HG03469 (cell line): ENCODE data around the gene BCAS4.
A peak's percentile ranks its signal among the peaks of the same experiment; 100 is the strongest.
"Not testable (repeated sequence)": the region's sequence is repeated elsewhere in the genome, so short reads cannot be mapped to it uniquely, and the experiment has no call there.

ENCODE experiments used
- ATAC-seq: cut with Tn5 transposase; IDR thresholded peaks from one replicate; pipeline ENCODE4 v1.9.1; 2021; ENCODE audit warnings: mild to moderate bottlenecking, moderate library complexity, moderate number of reproducible peaks; ENCODE audit not compliant: unreplicated experiment

Gene BCAS4

DNA sequence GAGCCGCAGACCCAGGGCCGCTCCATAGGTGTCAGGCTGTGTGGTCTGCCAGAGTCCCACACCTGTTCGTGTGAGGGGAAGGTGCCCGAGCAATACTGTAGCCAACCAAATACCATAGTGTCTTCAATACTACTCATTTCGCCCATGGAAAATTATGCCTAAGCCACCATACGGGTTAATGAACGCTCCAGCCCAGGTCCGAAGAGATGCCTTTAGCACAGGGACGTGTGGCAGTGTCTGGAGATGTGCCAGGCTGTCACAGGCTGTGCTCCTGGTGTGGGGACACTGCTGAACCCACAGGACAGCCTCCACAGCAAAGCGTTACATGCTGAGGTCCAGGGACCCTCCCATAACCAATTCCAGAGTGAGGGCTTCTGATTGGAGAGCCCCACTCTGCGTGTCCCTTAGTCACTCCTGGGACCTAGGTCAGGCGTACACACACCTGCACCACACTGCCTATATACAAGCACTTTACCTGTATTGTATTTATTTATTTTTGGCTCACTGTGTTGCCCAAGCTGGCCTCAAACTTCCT lies 25.2 kb upstream of the BCAS4 start:
- not testable (repeated sequence) for ATAC-seq

DNA sequence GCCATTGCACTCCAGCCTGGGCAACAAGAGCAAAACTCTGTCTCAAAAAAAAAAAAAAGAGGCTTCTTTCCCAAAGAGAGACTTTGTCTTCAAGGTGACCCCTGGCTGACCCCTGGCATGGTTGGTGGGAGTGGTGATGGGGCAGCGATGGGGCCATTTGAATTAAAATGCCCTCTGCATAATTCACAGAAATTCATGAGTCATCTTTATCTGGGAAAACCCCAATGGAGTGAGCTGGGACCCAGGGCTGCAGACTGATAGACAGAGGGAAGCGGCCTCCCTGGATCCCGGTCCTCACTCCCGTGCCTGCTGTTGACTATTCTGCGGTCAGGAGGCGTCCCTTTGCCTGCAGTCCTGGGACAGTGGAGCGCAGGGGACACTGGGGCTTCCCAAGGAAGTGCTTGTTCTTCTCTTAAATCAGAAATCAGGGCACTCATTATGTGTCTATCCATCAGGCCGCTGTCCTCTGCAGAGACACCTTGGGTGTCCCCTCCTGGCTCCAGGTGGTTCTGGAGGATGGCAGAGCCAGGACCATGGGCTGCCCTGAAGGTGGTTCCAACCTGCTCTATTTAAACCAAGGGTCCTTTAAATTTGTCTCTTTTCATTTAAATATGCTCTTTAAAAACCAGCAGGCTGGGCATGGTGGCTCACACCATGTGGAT lies 23.3 kb upstream of the BCAS4 start:
- ATAC-seq, result not testable (repeated sequence)

DNA sequence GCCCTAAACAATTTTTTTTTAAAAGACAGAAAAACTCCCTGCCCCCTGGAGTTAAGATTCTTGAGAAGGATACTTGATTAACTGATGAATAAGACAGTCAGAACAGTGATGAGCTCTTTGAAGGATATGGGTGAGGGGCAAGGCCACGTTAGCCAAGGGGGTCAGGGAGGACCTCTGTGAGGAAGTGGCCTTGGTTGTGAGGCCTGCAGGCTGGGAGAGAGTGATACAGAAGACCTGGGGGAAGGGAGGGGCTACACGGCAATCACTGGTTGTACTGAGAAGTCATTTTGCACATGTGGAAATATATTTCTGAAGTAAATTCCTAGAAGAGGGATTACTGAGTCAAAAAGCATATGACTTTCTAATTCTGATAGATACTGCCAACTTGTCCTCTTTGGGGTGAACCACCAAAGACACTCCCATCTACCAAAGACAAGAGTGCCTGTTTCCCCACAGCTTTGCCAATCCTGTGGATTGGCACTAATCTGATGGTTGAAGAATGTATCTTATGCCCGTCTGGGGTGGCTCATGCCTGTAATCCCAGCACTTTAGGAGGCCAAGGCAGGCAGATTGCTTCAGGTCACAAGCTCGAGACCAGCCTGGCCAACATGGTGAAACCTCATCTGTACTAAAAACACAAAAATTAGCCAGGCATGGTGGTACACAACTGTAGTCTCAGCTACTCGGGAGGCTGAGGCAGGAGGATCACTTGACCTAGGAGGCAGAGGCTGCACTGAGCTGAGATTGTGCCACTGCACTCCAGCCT lies 22.3 kb upstream of the BCAS4 start:
- no peak for ATAC-seq

DNA sequence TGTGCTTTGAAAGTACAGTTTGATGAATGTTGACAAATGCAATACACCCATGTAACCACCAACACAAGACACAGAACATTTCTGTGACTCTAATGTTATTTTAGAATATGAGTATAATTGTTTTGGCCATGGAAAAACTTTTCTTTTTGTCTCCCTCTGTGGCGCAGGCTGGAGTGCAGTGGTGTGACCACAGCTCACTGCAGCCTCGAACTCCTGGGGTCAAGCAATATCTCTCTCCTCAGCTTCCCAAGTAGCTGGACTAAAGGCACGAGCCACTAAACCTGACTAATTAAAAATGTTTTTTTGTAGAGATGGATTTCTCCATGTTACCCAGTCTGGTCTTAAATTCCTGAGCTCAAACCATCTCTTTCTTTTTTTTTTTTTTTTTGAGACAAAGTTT lies 20.3 kb upstream of the BCAS4 start:
- no peak for ATAC-seq

DNA sequence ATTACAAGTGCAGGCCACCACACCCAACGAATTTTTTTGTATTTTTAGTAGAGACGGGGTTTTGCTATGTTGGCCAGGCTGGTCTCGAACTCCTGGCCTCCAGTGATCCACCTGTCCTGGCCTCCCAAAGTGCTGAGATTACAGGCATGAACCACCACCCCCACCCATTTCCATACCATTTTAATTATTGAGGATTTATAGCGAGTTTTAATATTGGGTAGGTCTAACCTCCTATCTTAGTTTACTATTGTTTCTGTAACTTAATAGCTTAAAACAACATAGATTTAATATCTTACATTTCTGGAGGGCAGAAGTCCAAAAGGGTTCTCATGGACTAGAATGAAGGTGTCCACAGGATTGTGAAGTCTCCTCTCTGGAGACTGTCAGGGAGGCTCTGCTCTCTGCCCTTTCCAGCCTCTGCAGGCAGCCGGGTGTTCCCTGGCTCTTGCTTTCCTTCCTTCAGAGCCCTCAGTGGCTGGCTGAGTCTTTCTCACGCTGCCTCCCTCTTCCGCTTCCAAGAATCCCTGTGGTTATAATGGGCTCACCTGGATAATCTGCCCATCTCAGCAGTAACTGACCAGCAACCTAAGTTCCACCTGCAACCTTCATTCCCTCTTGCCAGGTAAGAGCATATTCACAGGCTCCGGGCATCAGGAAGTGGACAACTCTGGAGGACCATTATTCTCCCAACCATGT lies 18.6 kb upstream of the BCAS4 start:
- ATAC-seq, result no peak

DNA sequence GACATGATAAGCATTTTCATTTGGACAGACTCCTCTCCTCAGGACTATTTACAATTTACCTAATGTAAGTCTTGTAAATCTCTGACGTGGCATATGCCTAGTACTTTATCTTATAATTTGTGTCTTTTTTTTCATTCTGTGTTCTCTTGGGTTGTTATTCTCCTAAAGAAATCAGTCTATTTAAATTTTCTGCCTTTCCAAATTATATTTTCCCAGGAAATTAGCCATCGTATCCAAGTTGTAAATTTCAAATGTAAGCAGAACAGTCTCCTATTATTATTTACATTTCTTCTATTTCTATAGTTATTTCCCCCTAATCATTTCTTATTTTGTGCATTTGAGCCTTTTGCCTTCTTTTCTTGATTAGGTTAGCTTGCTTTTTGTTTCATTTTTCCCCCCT lies 17.5 kb upstream of the BCAS4 start:
- no peak for ATAC-seq

DNA sequence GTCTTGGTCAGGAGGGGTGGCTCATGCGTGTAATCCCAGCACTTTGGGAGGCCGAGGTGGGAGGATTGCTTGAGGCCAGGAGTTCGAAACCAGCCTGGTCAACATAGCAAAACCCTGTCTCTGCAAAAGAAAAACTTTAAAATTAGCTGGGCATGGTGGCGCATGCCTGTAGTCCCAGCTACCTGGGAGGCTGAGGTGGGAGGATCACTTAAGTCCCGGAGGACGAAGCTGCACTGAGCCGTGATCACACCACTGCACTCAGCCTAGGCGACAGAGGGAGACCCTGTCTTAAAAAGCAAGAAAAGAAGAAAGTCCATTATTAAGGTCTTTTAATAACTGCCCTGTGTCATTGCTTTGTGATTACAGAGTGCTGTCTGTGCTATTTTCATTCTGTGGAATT lies 15.9 kb upstream of the BCAS4 start:
- ATAC-seq, result not testable (repeated sequence)

DNA sequence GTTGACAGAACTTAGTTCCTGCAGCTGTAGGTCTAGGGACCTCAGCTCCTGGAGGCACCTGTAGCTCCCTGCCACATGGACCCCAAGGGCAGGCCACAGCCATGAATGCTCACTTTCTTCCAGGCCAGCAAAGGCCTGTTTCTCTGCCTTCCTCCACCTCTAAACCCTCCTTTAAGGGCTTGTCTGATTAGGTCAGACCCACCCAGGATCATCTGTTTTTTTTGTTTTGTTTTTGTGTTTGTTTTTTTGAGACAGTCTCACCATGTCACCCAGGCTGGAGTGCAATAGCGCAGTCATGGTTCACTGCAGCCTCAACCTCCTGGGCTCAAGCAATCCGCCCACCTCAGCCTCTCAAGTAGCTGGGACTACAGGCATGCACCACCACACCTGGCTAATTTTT lies 11.5 kb upstream of the BCAS4 start:
- no peak for ATAC-seq

DNA sequence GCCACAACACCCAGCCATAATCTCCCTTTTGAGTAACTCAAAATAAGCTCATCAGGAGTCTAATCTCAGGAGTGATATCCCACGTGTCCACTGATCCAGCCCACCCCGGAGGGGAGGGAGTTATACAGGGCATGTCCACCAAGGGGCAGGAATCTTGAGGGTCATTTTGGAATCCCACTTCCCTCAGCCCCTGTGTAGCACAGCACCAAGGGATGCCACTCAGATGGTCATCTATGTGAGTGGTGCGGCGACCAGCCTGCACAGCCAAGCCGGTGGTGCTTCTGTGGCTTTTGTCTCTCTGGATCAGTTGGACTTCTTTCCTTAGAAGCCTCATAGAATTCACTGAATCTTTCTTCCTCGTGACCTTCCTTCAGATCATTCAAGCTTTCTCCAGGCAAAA lies 11.0 kb upstream of the BCAS4 start:
- no peak for ATAC-seq

DNA sequence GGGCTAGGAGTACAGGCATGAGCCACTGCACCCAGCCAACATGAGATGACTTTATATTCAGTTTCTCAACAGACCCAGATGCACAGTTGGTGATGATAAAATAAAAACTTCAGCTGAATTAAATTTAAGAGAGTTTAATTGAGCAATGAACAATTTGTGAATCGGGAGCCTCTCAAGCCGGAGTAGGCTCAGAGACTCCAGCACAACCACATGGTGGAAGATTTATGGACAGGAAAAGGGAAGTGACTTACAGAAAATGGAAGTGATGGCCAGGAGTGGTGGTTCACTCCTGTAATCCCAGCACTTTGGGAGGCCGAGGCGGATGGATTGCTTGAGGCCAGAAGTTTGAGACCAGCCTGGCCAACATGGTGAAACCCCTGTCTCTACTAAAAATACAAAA lies 10.4 kb upstream of the BCAS4 start:
- no peak for ATAC-seq

DNA sequence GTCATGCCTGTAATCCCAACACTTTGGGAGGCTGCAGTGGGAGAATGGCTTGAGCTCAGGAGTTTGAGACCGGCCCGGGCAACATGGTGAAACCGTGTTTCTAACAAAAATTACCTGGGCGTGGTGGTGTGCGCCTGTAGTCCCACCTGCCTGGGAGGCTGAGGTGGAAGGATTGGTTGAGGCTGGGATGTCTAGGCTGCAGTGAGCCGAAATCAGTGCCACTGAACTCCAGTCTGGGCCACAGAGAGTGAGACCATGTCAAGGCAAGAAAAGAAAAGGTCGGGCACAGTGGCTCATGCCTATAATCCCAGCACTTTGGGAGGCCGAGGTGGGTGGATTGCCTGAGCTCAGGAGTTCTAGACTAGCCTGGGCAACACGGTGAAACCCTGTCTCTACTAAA lies 8.2 kb upstream of the BCAS4 start:
- no peak for ATAC-seq

DNA sequence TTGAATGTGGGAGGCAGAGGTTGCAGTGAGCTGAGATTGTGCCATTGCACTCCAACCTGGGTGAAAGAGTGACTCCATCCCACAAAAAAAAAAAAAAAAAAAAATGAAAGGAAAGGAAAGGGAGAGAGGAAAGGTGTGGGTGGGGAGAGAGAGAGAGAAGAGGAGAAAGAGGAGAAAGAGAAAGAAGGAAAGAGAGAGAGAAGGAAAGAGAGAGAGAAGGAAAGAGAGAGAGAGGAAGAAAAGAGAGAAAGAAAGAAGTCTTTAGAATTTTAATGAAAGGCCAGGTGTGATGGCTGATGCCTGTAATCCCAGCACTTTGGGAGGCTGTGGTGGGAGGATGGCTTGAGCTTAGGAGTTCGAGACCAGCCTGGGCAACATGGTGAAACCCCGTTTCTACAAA lies 7.7 kb upstream of the BCAS4 start:
- ATAC-seq, result no peak

DNA sequence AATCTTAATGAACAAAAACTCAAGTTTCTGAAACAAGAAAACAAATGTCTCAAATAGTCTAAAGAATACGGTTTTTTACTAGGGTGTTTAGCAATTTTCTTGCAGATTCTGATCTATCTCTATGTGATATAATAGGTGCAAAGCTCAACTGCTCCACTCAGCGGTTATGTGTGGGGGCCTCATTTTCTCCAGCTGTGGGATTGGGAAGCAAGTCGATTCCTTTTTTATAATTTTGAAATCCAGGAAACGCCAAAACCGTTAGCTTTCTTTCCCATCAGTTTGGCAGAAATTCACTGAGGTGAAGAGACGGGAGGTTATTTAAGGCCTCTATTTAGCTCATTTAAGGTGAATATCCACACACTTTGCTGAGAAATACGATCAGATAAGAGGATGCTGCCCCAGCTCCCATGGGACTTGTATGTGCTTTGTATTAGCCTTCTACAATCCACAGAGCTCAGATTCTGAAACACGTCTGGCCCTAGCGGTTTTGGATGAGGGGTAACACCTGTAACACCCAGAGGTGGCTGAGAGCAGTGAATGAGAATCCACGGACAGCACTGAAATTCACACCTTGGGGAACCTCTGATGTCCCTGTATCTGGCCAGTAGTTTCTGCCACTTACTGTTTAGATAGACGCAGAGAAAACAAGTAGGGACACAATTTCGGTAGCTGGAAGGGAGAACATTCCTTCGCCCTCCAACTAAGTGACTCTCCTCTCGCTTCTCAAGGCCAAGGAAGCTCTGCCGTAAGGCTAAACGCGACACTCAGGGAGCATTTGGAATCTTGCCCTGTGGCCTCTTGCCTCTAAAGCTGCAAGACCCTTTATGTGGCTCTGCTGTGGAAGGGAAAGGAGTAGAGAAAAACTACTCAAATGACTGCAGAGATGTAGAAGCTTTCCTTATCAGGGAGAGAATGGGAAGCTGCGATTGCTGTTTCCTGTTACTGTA lies 6.5 kb upstream of the BCAS4 start:
- ATAC-seq, result no peak

DNA sequence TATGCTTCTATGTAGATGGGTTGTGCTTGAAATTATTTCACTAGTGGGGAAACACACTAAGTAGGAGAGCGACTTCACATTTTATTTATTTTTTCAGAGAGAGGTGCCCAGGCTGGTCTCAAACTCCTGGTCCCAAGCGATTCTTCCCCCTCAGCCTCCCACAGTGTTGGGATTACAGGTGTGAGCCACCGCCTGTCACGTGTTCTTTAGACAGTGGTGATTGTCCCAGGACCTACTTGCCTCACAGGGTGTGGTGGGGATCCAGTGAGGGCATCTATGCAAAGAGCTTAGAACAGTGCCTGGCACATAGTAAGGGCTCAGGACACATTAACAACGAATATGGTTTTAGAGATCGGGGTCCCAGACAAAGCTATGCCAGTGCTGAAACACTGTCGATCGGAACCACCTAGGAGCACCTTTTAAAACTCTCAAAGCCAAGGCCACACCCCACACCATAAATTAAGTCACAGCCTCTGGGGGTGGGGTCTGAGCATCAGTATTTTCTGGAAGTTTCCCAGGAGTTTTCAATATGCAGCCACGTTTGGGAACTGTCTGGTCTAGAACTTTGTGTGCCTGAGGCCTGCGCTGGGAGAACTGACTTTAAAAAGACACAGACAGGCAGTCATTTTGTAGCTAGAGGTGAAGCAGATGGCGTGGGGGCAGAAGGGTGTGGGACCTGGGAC lies 4.8 kb upstream of the BCAS4 start:
- ATAC-seq, result no peak

DNA sequence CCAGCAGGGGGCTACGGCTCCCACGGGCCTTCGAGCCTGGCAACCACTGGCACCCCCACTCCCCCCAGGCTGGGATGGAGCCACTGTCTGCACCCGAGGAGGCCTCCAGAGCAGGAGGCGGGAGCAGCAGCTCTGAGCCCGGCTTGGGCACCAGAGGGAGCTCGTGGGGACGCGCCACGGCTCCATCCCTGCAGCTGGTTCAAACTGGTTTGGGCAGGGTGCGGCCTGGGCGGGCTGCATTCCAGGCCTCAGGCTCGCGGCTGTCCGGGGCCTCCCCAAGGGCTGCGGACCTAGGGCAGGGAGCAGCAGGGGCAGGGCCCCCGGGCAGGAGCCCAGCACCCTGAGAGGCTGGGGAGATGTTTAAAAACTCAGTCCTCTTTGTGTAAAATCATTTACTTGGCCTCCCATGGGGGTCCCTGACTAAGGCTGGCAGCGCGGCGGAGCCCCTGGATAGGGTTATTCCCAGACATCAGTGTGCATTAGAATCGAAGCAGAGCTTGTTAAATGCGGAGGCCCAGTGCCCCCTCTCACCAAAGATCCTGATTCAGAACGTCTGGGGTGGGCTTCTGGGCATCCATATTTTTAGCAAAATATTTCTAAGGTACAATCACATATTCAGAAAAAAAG lies 4.1 kb upstream of the BCAS4 start:
- ATAC-seq, result peak; percentile 37

DNA sequence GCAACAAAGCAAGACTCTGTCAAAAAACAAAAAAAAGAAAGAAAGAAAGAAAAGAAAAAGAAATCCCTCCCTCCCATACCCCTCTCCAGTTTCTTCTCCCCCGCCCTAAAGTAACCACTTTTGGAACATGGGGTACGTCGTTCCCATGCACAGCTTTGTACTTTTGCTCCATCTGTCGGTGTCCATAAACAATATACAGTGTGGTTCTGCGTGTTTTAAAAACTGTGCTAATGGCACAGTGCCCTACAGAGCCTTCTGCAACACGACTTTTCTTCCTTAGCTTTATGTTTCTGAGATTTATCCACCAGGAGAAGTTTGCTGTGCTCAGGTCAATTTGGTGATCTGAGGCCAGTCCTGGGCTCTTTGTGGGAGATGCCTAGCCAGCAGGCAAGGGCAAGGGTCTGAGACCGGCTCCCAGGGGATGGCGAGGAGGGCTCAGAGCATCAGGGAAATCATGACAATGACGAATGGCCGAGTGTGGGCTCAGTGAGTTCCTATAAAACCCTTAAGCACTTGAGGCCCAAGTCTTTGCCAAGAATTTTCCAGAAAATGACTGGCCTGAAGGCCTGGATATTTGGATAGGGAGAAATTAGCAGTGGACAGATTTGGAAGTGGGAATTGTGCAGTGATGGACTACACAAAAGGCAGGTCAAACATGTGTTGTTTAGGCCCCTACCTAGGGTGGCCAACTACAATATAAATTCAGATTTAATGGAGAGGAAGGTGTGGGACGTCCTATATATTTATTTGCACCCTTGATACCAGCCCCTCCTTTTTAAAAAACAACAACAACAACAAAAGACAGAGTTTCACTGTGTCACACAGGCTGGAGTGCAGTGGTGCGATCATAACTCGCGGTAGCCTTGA lies 1.9 kb upstream of the BCAS4 start:
- ATAC-seq, result no peak

DNA sequence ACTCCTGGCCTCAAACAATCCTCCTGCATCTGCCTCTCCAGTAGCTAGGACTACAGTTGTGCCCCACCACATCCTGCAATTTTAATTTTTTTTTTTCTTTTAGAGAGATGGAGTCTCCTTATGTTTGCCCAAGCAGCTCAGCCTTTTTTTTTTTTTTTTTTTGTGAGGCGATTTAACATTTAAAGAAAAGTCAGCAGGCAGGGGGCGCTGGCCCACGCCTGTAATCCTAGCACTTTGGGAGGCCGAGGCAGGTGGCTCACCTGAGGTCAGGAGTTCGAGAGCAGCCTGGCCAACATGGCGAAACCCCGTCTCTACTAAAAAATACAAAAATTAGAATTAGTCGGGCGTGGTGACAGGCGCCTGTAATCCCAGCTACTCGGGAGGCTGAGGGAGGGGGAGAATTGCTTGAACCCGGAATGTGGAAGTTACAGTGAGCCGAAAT lies 1.3 kb upstream of the BCAS4 start:
- not testable (repeated sequence) for ATAC-seq

DNA sequence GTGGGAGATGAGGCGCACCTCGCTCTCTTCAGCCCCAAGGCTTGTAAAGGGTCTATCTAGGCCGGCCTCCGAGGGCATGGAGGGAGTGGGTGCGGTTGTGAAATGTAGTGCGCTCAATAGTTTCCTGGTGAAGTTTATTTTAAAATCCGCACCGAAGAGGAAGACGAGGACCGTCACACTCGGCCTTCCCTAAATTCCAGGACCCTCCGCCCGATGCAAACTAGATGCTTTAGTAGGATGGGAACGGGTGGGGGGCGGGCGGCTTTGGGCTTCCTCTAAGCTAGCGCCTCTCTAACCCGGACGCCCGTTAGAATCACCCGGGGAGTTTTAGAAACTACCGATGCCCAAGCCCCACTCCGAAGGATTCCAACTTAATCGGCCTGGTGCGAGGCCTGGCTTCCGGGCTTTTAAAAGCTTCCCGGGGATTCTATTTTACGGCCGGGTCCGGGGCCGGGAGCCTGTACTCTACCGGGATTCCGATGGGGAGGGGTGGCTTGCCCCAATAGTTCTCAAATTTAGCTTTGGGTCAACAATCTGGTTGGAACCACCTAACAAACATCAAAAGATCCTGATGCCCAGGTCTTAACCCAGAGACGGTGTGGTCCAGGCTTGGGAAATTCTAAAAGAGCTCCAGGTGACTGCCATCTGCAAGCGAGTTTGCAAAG lies 548 bp upstream of the BCAS4 start:
- ATAC-seq, result no peak
